Aorta (tissue), 5 donors: ENCODE results near the gene LMNTD1. TPM values are rescaled to one million over a fixed set of nuclear protein-coding genes. Genes with fewer than 3 reads are reported as not detected.

Experiments
- ATAC-seq: fragments of 200-7000 bp; cut with Tn5 transposase; one replicate; pipeline ENCODE4 v1.9.1; 2022; ENCODE audit warnings: moderate library complexity; ENCODE audit not compliant: low FRiP score
- DNase-seq, 2 donors: peaks; one replicate each; pipeline ENCODE4 v3.0.0-alpha.2; 2020
- H3K27ac ChIP-seq, 2 donors: one replicate each; pipeline ENCODE4 v1.5.1; 2013; ENCODE audit warnings: low read length in 2 of 2, mild to moderate bottlenecking in 2 of 2, moderate library complexity in 2 of 2, control low read depth in 1 of 2, inconsistent platforms in 1 of 2, low read depth in 1 of 2
- H3K27me3 ChIP-seq, 2 donors: one replicate each; pipeline ENCODE4 v1.6.1; 2013; ENCODE audit warnings: control low read depth in 1 of 2, low read length in 1 of 2, mild to moderate bottlenecking in 1 of 2, moderate library complexity in 1 of 2; ENCODE audit not compliant: insufficient read depth in 2 of 2, control insufficient read depth in 1 of 2
- H3K36me3 ChIP-seq, 2 donors: one replicate each; pipeline ENCODE4 v1.6.1; 2013; ENCODE audit warnings: control low read depth in 1 of 2, low read length in 1 of 2, mild to moderate bottlenecking in 1 of 2; ENCODE audit not compliant: insufficient read depth in 2 of 2, control insufficient read depth in 1 of 2
- H3K4me1 ChIP-seq, 2 donors: one replicate each; pipeline ENCODE4 v1.6.1; 2013; ENCODE audit warnings: low read length in 2 of 2, control low read depth in 1 of 2, mild to moderate bottlenecking in 1 of 2, moderate library complexity in 1 of 2; ENCODE audit not compliant: insufficient read depth in 2 of 2, control insufficient read depth in 1 of 2
- H3K4me3 ChIP-seq, 2 donors: one replicate each; pipeline ENCODE4 v1.5.1; 2013; ENCODE audit warnings: low read length in 2 of 2, control low read depth in 1 of 2, mild to moderate bottlenecking in 1 of 2
- H3K9me3 ChIP-seq: one replicate; pipeline ENCODE4 v1.6.1; 2013; ENCODE audit warnings: mild to moderate bottlenecking, low read length; ENCODE audit not compliant: control insufficient read depth
- WGBS, 2 donors: extraction: QIAGEN DNeasy Blood & Tissue Kit; methylation state at CpG; one replicate each; pipeline ENCODE4 v1.1.7; 2013; 5-methylcytosine and 5-hydroxymethylcytosine counted together
- intact Hi-C, 2 donors: fragments of 100-400 bp; cut with DNase I; formaldehyde crosslinking; loops; one replicate each; pipeline versions ENCODE4 v1.14.2 to v1.15.0; 2022
- polyA plus RNA-seq, 2 donors: library from polyadenylated mRNA; stranded (reverse); fragments of 200-250 nt; gene quantifications; one replicate each; pipeline ENCODE4 v1.2.3, GENCODE V29; 2013
- total RNA-seq, 2 donors: library from RNA; stranded (reverse); fragmentation: NEBNext Ultra II Directional; extraction: Animal tissue kit (Norgen Biotek cat#: 25700); gene quantifications; one replicate each; pipeline ENCODE4 v1.2.1, GENCODE V29; 2021
- donor health status: healthy with polysubstance abuse.
- donor health status: Bipolar disorder and iron deficiency.
- donor health status: DM: no; HTN: no; CAD: no.
- donor health status: DM: no; HTN: no; CAD: no.
- donor health status: DM: yes; HTN: yes; CAD: no.

Gene LMNTD1
- total and polyA plus RNA-seq, 4 donors: not detected

DNA sequence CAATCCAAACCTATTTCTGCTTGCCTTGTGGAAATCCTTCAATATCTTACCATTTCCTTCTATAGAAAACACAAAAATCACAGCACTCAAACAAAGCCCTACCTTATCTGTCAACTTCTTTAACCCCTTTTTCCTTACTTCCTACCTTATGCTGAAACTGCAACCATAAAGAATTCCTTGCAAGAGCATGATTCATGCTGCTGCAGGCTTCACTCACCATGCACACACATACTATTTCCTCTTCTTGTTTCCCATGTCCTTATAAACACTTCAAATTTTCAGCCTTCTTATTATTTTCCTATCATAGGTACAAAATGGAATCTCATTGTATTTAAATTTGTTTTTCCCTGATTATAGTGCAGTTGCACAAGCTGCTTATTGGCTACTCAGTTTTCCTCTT is 23.3 kb downstream of the LMNTD1 start:
- no peak for ATAC-seq
- H3K36me3 ChIP-seq: no peaks in the 10 kb centered on the region
- intact Hi-C loops: no loop called here

GRCh38 chr12:25526778-25527177 is 26.3 kb downstream of the LMNTD1 start:
- no peak for DNase-seq
- Histone ChIP-seq H3K9me3 (no peaks in the 10 kb centered on the region), H3K27me3 (no peaks in the 10 kb centered on the region), H3K4me3 (no peak overlapping the region), H3K36me3 (no peaks in the 10 kb centered on the region), H3K27ac (no peak overlapping the region), H3K4me1 (no peaks in the 10 kb centered on the region)
- intact Hi-C loops: no loop called here
- no peak for ATAC-seq
- WGBS, 2 donors: 58 to 64% methylated on average over 3 of the region's 3 CpGs

More for the DNA sequence above, 23.3 kb downstream of the LMNTD1 start:
- Histone ChIP-seq H3K4me3 (no peak overlapping the region), H3K4me1 (no peaks in the 10 kb centered on the region), H3K27ac (no peak overlapping the region), H3K27me3 (no peaks in the 10 kb centered on the region), H3K9me3 (no peaks in the 10 kb centered on the region)
- no peak for DNase-seq

DNA sequence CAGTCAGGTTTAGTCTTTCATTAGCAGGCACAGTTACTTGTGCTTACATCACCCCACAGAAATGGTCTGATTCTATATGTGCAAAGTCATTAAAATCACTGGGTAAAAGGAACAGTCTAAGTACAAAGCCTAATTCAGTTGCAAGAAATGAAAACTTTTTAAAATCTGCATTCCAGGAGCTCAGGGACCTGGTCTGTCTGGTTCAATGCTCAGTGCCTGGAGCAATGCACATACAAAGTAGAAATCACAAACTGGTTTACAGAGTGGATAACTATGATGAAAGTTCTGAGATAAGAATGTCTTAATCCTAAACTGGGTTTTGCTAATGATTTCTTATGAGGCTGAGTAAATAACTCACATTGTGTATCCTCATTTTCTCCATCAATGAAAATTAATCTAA is 28.7 kb downstream of the LMNTD1 start:
- H3K36me3 ChIP-seq: no peaks in the 10 kb centered on the region
- H3K4me1 ChIP-seq: no peaks in the 10 kb centered on the region
- H3K27ac ChIP-seq: no peak overlapping the region
- H3K9me3 ChIP-seq: no peaks in the 10 kb centered on the region
- H3K4me3 ChIP-seq: no peak overlapping the region
- H3K27me3 ChIP-seq: no peaks in the 10 kb centered on the region
- intact Hi-C loops: no loop called here
- ATAC-seq (no peak), DNase-seq (no peak)

GRCh38 chr12:25521625-25522256 is 31.3 kb downstream of the LMNTD1 start:
- no peaks in the 10 kb centered on the region for H3K9me3 ChIP-seq
- intact Hi-C loops: no loop called here
- no peak overlapping the region for H3K4me3 ChIP-seq
- no peaks in the 10 kb centered on the region for H3K4me1 ChIP-seq
- WGBS, 2 donors: 57 to 65% methylated on average over 5 of the region's 5 CpGs
- no peaks in the 10 kb centered on the region for H3K27me3 ChIP-seq
- no peaks in the 10 kb centered on the region for H3K36me3 ChIP-seq
- ATAC-seq: no peak
- no peak for DNase-seq
- H3K27ac ChIP-seq: no peak overlapping the region

- no peak overlapping the region for H3K4me3 ChIP-seq
- DNase-seq (no peak), ATAC-seq (no peak)
- intact Hi-C loops: no loop called here
- H3K27ac ChIP-seq: no peak overlapping the region
- H3K9me3 ChIP-seq: no peaks in the 10 kb centered on the region
- H3K4me1 ChIP-seq: no peaks in the 10 kb centered on the region
- WGBS, 2 donors: 76 to 77% methylated on average over 5 of the region's 5 CpGs
- no peaks in the 10 kb centered on the region for H3K27me3 ChIP-seq
- no peaks in the 10 kb centered on the region for H3K36me3 ChIP-seq
Measured at GRCh38 chr12:25518512-25518911, 34.6 kb downstream of the LMNTD1 start.

DNA sequence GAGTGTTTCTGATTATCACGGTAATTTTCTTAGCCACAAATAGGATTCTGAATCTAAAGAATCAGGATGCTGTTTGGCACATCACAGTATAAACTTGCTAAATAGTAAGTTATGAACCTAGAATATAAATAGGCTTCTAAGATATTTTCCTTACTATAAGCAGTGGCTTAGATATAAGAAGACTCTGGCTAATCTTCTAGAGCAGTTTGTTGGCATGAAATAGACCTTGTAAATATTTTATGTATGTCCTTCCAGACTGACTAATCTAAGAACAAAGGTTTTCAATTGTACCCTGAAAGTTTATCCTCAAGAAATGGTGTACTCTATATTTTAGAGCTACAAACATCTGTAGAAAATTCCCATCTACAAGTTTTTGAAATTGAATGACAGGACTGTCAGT is 48.3 kb downstream of the LMNTD1 start:
- intact Hi-C loops: no loop called here
- H3K36me3 ChIP-seq: no peaks in the 10 kb centered on the region
- ATAC-seq (no peak), DNase-seq (no peak)
- no peak overlapping the region for H3K4me3 ChIP-seq
- 81 to 84% methylated on average over 1 of the region's 1 CpG for WGBS, 2 donors
- no peaks in the 10 kb centered on the region for H3K4me1 ChIP-seq
- H3K9me3 ChIP-seq: no peaks in the 10 kb centered on the region
- H3K27me3 ChIP-seq: no peaks in the 10 kb centered on the region
- no peak overlapping the region for H3K27ac ChIP-seq

DNA sequence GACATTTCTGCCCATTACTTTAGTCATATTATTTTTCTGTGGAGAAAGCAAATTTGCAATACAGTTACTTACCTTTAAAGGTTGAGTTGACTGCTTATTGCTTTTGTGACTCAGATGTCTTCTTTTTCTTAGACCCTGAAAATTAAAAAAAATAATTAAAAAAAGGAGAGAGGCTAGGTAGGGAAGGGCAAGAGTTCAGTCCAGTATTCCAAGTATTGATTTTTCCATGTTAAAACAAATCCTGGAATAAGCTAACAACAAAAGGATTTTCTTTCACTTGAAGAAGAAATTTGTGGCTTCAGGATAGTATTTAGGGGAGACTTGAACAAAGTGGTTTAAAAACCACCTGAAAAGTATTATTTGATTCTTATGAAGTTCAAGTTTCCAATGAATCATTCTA is 49.4 kb downstream of the LMNTD1 start:
- Histone ChIP-seq H3K27ac (no peak overlapping the region), H3K4me3 (no peak overlapping the region), H3K4me1 (no peaks in the 10 kb centered on the region), H3K9me3 (peaks cover 2% of the 10 kb centered on the region), H3K36me3 (no peaks in the 10 kb centered on the region), H3K27me3 (no peaks in the 10 kb centered on the region)
- ATAC-seq: no peak
- intact Hi-C loops: no loop called here
- DNase-seq: no peak

DNA sequence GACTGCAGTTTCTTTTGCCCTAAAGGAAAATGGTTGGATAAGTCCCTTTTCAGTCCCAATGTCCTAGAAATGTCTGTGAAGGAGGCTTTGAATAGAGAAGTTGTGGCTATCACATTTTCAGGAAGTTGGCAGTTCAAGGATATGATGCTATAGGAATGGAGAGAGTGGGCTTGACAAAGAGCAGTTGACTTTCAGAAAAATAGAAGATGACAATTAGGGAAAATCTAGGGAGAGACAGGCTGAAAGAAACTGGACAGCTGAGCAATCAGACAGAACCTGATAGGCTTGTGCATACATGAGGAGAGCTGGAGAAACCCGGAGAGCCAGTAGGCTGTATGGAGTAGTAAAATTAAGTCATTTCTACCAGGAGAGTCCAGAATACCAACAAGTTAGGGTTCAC is 50.5 kb downstream of the LMNTD1 start:
- intact Hi-C loops: no loop called here
- Histone ChIP-seq H3K4me1 (no peaks in the 10 kb centered on the region), H3K36me3 (no peaks in the 10 kb centered on the region), H3K4me3 (no peak overlapping the region), H3K27me3 (no peaks in the 10 kb centered on the region), H3K27ac (no peak overlapping the region), H3K9me3 (peaks cover 2% of the 10 kb centered on the region)
- ATAC-seq: no peak
- no peak for DNase-seq
- WGBS, 2 donors: 88% methylated on average over 1 of the region's 1 CpG

DNA sequence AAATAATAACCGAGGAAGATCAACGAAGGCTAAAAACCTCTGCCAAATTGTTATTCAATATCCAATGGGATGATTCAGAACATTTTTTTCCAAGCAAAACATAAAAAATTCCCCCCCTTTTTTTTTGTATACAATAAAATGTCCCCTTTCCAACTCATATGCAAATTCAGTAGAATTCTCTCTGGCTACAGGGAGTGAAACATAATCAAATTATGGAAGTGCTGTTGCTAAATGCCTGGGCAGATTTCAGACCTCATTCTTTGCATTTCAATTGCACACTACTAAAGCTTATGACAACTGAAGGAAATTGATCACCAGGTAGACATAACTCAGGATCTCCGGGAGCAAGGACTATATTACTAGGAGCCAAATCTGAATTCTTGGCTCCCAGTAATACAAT is 51.0 kb downstream of the LMNTD1 start:
- Histone ChIP-seq H3K9me3 (peaks cover 2% of the 10 kb centered on the region), H3K27ac (no peak overlapping the region), H3K27me3 (no peaks in the 10 kb centered on the region), H3K4me1 (no peaks in the 10 kb centered on the region), H3K36me3 (no peaks in the 10 kb centered on the region), H3K4me3 (no peak overlapping the region)
- WGBS, 2 donors: 82 to 84% methylated on average over 3 of the region's 3 CpGs
- DNase-seq (no peak), ATAC-seq (no peak)
- intact Hi-C loops: no loop called here
